Heart right ventricle (tissue), 16 donors: ENCODE results near the gene MGAT5. TPM values are rescaled to one million over a fixed set of nuclear protein-coding genes. Genes with fewer than 3 reads are reported as not detected.

Experiments
- ATAC-seq, 8 donors: fragments of 200-7000 bp; cut with Tn5 transposase; one replicate each; pipeline ENCODE4 v1.9.1; 2020; ENCODE audit warnings: mild to moderate bottlenecking in 8 of 8, moderate library complexity in 8 of 8, moderate number of reproducible peaks in 1 of 8
- DNase-seq, 2 donors: peaks; one replicate each; pipeline ENCODE4 v3.0.0-alpha.2; 2020
- H3K27ac ChIP-seq, 10 donors: fragments of 200-600 bp; sonication (generic) in 2 of 10; one replicate each; pipeline versions ENCODE4 v1.5.0 to v1.8.0; 2020 to 2022; ENCODE audit warnings: mild to moderate bottlenecking in 3 of 10
- H3K27me3 ChIP-seq, 7 donors: fragments of 200-600 bp; one replicate each; pipeline ENCODE4 v1.8.0; 2021 to 2022; ENCODE audit warnings: mild to moderate bottlenecking in 2 of 7
- H3K36me3 ChIP-seq, 9 donors: fragments of 200-600 bp; sonication (generic) in 1 of 9; one replicate each; pipeline versions ENCODE4 v1.5.0 to v1.8.0; 2020 to 2022; ENCODE audit warnings: mild to moderate bottlenecking in 2 of 9
- H3K4me1 ChIP-seq, 9 donors: fragments of 200-600 bp; sonication (generic) in 1 of 9; one replicate each; pipeline versions ENCODE4 v1.5.0 to v1.8.0; 2020 to 2022; ENCODE audit warnings: mild to moderate bottlenecking in 4 of 9
- H3K4me3 ChIP-seq, 10 donors: fragments of 200-600 bp; sonication (generic) in 2 of 10; one replicate each; pipeline versions ENCODE4 v1.5.0 to v1.8.0; 2020 to 2022; ENCODE audit warnings: mild to moderate bottlenecking in 7 of 10, moderate library complexity in 2 of 10
- H3K9me3 ChIP-seq, 11 donors: fragments of 200-600 bp in 10 of 11; sonication (generic) in 2 of 11; one replicate each; pipeline versions ENCODE4 v1.5.0 to v1.8.0; 2013 to 2022; ENCODE audit warnings: mild to moderate bottlenecking in 2 of 11, control low read depth in 1 of 11, moderate library complexity in 1 of 11
- CTCF ChIP-seq, 9 donors: fragments of 200-600 bp; sonication (generic) in 2 of 9; IDR thresholded peaks; one replicate each; pipeline versions ENCODE4 v1.5.0 to v1.8.0; 2021 to 2022; ENCODE audit warnings: antibody characterized with exemption in 9 of 9, mild to moderate bottlenecking in 5 of 9, moderate library complexity in 1 of 9
- WGBS, 2 donors: extraction: QIAGEN DNeasy Blood & Tissue Kit; methylation state at CpG; one replicate each; pipeline ENCODE4 v1.1.7; 2013; ENCODE audit warnings: inconsistent platforms in 1 of 2; 5-methylcytosine and 5-hydroxymethylcytosine counted together
- intact Hi-C, 10 donors: fragments of 100-400 bp; cut with DNase I; formaldehyde crosslinking; loops; one replicate each; pipeline versions ENCODE4 v1.11.1 to v1.14.2; 2022
- polyA plus RNA-seq, 2 donors: library from polyadenylated mRNA; stranded (reverse); fragments of 200-250 nt; gene quantifications; one replicate each; pipeline ENCODE4 v1.2.3, GENCODE V29; 2013
- total RNA-seq, 10 donors: library from RNA; stranded (reverse); fragmentation: NEBNext Ultra II Directional in 3 of 10; extraction: Animal tissue kit (Norgen Biotek cat#: 25700) in 3 of 10; gene quantifications; one replicate each; pipeline versions ENCODE4 v1.2.1 to v1.2.4, GENCODE V29; 2021 to 2023
- donor health status: Arrhythmogenic right ventricular cardiomyopathy.
- donor health status: ischemic (EF 13 %, LVEDD 7.1; RV severe dilation, severe dysfunction).
- donor health status: healthy with polysubstance abuse.
- donor health status: DM: no; HTN: yes; CAD: no.
- donor health status: DM: no; HTN: no; CAD: no.
- donor health status: ischemic (EF 25% LVEDD 6.9; RV normal size, moderate dysfunction).
- donor health status: ischemic (EF 25% LVEDD 5.7; RV mildly dilated, moderate dysfunction).
- donor health status: healthy.
- donor health status: DM: yes; HTN: yes; CAD: no.
- donor health status: Ischemic cardiomyopathy.
- donor health status: ischemic (EF 35%, LVEDD 5.7; RV mildly dilated, moderate dysfunction).
- donor health status: nonischemic (EF 11% LVEDD 7.7; RV severe dilation, severe dysfunction).
- donor health status: DM: yes; HTN: yes; CAD: no.
- donor health status: PGD.
- donor health status: ischemic (EF 29% LVEDD 5.4; RV normal size, mild dysfunction).
- donor health status: nonischemic (EF 23%, LVEDD 6.1; RV moderate dilation, normal function).

The MGAT5 gene
- total and polyA plus RNA-seq, 12 donors, result 6.4 to 111 (median 92.2) TPM

GRCh38 chr2:134381141-134381540 is 127.3 kb downstream of the MGAT5 start:
- no peak for ATAC-seq
- H3K27me3 ChIP-seq, result no peaks in the 10 kb centered on the region
- DNase-seq, result no peak
- intact Hi-C loops, result no loop called here
- H3K27ac ChIP-seq, result no peak overlapping the region
- H3K4me3 ChIP-seq, result no peak overlapping the region
- peaks cover 0 to 32% (median 19%) of the 10 kb centered on the region in 9 donors for H3K4me1 ChIP-seq
- TF ChIP-seq CTCF (IDR thresholded peaks at IDR 0.05), result no peak
- 63 to 71% methylated on average over 1 of the region's 1 CpG for WGBS, 2 donors
- no peaks in the 10 kb centered on the region for H3K9me3 ChIP-seq
- H3K36me3 ChIP-seq, result peaks cover 0 to 30% (median 0%) of the 10 kb centered on the region in 9 donors

GRCh38 chr2:134384131-134384530 is 130.3 kb downstream of the MGAT5 start:
- intact Hi-C loops, result no loop called here
- Histone ChIP-seq H3K9me3 (no peaks in the 10 kb centered on the region), H3K27me3 (no peaks in the 10 kb centered on the region), H3K27ac (no peak overlapping the region), H3K36me3 (peaks cover 0 to 17% (median 0%) of the 10 kb centered on the region in 9 donors), H3K4me3 (no peak overlapping the region), H3K4me1 (peaks cover 0 to 13% (median 4%) of the 10 kb centered on the region in 9 donors)
- DNase-seq, result no peak
- WGBS, 2 donors, result 96 to 98% methylated on average over 4 of the region's 4 CpGs
- TF ChIP-seq CTCF (IDR thresholded peaks at IDR 0.05), result no peak
- no peak for ATAC-seq

- DNase-seq (no peak), ATAC-seq (no peak)
- Histone ChIP-seq H3K27ac (no peak overlapping the region), H3K27me3 (no peaks in the 10 kb centered on the region), H3K9me3 (no peaks in the 10 kb centered on the region), H3K4me1 (peaks cover 0 to 3% (median 0%) of the 10 kb centered on the region in 9 donors), H3K4me3 (no peak overlapping the region), H3K36me3 (peaks cover 0 to 19% (median 0%) of the 10 kb centered on the region in 9 donors)
- no peak for TF ChIP-seq CTCF (IDR thresholded peaks at IDR 0.05)
- WGBS, 2 donors, result 72 to 94% methylated on average over 2 of the region's 2 CpGs
- intact Hi-C loops, result no loop called here
Observed at GRCh38 chr2:134385195-134385594, 131.3 kb downstream of the MGAT5 start.

- ATAC-seq (no peak), DNase-seq (no peak)
- H3K36me3 ChIP-seq, result peaks cover 0 to 24% (median 0%) of the 10 kb centered on the region in 9 donors
- no peaks in the 10 kb centered on the region for H3K27me3 ChIP-seq
- H3K9me3 ChIP-seq, result no peaks in the 10 kb centered on the region
- H3K27ac ChIP-seq, result no peak overlapping the region
- TF ChIP-seq CTCF (IDR thresholded peaks at IDR 0.05), result no peak
- intact Hi-C loops, result no loop called here
- H3K4me1 ChIP-seq, result peaks cover 0 to 2% (median 0%) of the 10 kb centered on the region in 9 donors
- no peak overlapping the region for H3K4me3 ChIP-seq
- 98 to 99% methylated on average over 3 of the region's 3 CpGs for WGBS, 2 donors
Observed at GRCh38 chr2:134386310-134386709, 132.4 kb downstream of the MGAT5 start.
